ENCODE results near the gene BCL2L11.

- TF ChIP-seq, protein P1, sequence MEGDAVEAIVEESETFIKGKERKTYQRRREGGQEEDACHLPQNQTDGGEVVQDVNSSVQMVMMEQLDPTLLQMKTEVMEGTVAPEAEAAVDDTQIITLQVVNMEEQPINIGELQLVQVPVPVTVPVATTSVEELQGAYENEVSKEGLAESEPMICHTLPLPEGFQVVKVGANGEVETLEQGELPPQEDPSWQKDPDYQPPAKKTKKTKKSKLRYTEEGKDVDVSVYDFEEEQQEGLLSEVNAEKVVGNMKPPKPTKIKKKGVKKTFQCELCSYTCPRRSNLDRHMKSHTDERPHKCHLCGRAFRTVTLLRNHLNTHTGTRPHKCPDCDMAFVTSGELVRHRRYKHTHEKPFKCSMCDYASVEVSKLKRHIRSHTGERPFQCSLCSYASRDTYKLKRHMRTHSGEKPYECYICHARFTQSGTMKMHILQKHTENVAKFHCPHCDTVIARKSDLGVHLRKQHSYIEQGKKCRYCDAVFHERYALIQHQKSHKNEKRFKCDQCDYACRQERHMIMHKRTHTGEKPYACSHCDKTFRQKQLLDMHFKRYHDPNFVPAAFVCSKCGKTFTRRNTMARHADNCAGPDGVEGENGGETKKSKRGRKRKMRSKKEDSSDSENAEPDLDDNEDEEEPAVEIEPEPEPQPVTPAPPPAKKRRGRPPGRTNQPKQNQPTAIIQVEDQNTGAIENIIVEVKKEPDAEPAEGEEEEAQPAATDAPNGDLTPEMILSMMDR (IDR thresholded peaks at IDR 0.05; ENCODE audit: low read depth, low read length) = no peak
- no peak for TF ChIP-seq EZH2phosphoT487 (IDR thresholded peaks at IDR 0.05; ENCODE audit: low read depth)
Observed at GRCh38 chr2:111202266-111203040, 81.7 kb downstream of the BCL2L11 start.
